ENCODE data around the gene PRR33.

PRR33 gene

GRCh38 chr11:1893581-1894359 is 2.1 kb upstream of the PRR33 start:
- no peak for TF ChIP-seq CTCF (IDR thresholded peaks at IDR 0.05; ENCODE audit: control insufficient read depth, insufficient read depth, low read depth, low read length, missing control alignments)
- no peak for DNase-seq (ENCODE audit: low read depth)
- H3K4me3 ChIP-seq (ENCODE audit: control insufficient read depth, low read depth, low read length) = no peak overlapping the region

GRCh38 chr11:1892558-1892957 is 863 bp upstream of the PRR33 start:
- DNase-seq (ENCODE audit: low read depth) = no peak
- TF ChIP-seq CTCF (IDR thresholded peaks at IDR 0.05; ENCODE audit: control insufficient read depth, insufficient read depth, low read depth, low read length, missing control alignments) = no peak
- no peak overlapping the region for H3K4me3 ChIP-seq (ENCODE audit: control insufficient read depth, low read depth, low read length)

GRCh38 chr11:1892116-1892515 is 421 bp upstream of the PRR33 start:
- no peak overlapping the region for H3K4me3 ChIP-seq (ENCODE audit: control insufficient read depth, low read depth, low read length)
- DNase-seq (ENCODE audit: low read depth) = no peak
- no peak for TF ChIP-seq CTCF (IDR thresholded peaks at IDR 0.05; ENCODE audit: control insufficient read depth, insufficient read depth, low read depth, low read length, missing control alignments)

- no peak for TF ChIP-seq CTCF (IDR thresholded peaks at IDR 0.05; ENCODE audit: control insufficient read depth, insufficient read depth, low read depth, low read length, missing control alignments)
- no peak overlapping the region for H3K4me3 ChIP-seq (ENCODE audit: control insufficient read depth, low read depth, low read length)
- no peak for DNase-seq (ENCODE audit: low read depth)
Observed at GRCh38 chr11:1890856-1891830, 552 bp downstream of the PRR33 start.

GRCh38 chr11:1889941-1890855 is 1.5 kb downstream of the PRR33 start:
- DNase-seq (ENCODE audit: low read depth) = no peak
- H3K4me3 ChIP-seq (ENCODE audit: control insufficient read depth, low read depth, low read length) = no peak overlapping the region
- TF ChIP-seq CTCF (IDR thresholded peaks at IDR 0.05; ENCODE audit: control insufficient read depth, insufficient read depth, low read depth, low read length, missing control alignments) = no peak
